Prostate gland (tissue), 2 donors: ENCODE measurements around the gene HSCB.
A peak's percentile ranks its signal among the peaks of the same experiment; 100 is the strongest.

Experiments used
- CTCF ChIP-seq, 4 experiments: fragments of 200-600 bp in 2 of 4; fragments of 450-650 bp in 2 of 4; sonication (generic) in 2 of 4; IDR thresholded peaks; 1 replicate in 3 of 4; 2 replicates in 1 of 4; pipeline ENCODE4 v1.5.1; 2016 to 2019; ENCODE audit warnings: antibody characterized with exemption in 4 of 4, mild to moderate bottlenecking in 2 of 4, moderate library complexity in 2 of 4
- POLR2A ChIP-seq: fragments of 450-650 bp; IDR thresholded peaks from one replicate; pipeline ENCODE4 v1.6.1; 2016; ENCODE audit warnings: antibody characterized with exemption, mild to moderate bottlenecking
- POLR2AphosphoS5 ChIP-seq: sonication (generic); formaldehyde crosslinking; IDR thresholded peaks from one replicate; pipeline ENCODE4 v1.6.1; 2017; ENCODE audit warnings: antibody characterized with exemption

GRCh38 chr22:28741785-28742561 lies at the start of gene HSCB, which contains the start of gene CHEK2:
- TF ChIP-seq POLR2A (peak; percentile 46), CTCF (IDR thresholded peaks at IDR 0.05) (peak in 1 of 4 experiments; percentile 39), POLR2AphosphoS5 (peak; percentile 96)
